Activated naive CD8-positive, alpha-beta T cell treated with anti-CD3 and anti-CD28 coated beads, Interleukin-2, amount 10 ng/mL, durations not matched to agents 7 days and 5 days (primary cell): ENCODE measurements around the gene ATP1A1. TPM values are rescaled to one million over a fixed set of nuclear protein-coding genes. Genes with fewer than 3 reads are reported as not detected.

ENCODE experiments used
- ATAC-seq: fragments of 150-1000 bp; cut with Tn5 transposase; one replicate; pipeline ENCODE4 v1.10.0; 2021; ENCODE audit warnings: low read depth, moderate library complexity
- POLR2A ChIA-PET: fragments of 350-600 bp; sonication (Branson Sonifier 250); formaldehyde crosslinking; loops from one replicate; lab custom pipeline; 2021; ENCODE audit warnings: antibody characterized with exemption; lab: Charles Lee
- DNase-seq: peaks from one replicate; pipeline ENCODE4 v3.0.0; 2021
- H3K27ac Mint-ChIP-seq: one replicate; pipeline ENCODE4 v1.8.0; 2022; ENCODE audit warnings: mild to moderate bottlenecking, mixed read lengths
- H3K27me3 Mint-ChIP-seq: one replicate; pipeline ENCODE4 v1.8.0; 2022; ENCODE audit warnings: mild to moderate bottlenecking, moderate library complexity, mixed read lengths
- H3K36me3 Mint-ChIP-seq: one replicate; pipeline ENCODE4 v1.8.0; 2021; ENCODE audit warnings: mild to moderate bottlenecking, mixed read lengths
- H3K4me1 Mint-ChIP-seq: one replicate; pipeline ENCODE4 v1.8.0; 2021; ENCODE audit warnings: mixed read lengths
- H3K4me3 Mint-ChIP-seq: one replicate; pipeline ENCODE4 v1.8.0; 2022; ENCODE audit warnings: mild to moderate bottlenecking, moderate library complexity, mixed read lengths
- H3K9me3 Mint-ChIP-seq: one replicate; pipeline ENCODE4 v1.8.0; 2021; ENCODE audit warnings: mixed read lengths
- total RNA-seq, 2 experiments: library from RNA; stranded (reverse); gene quantifications; one replicate each; pipeline ENCODE4 v1.2.3, GENCODE V29; 2021

ATP1A1 gene
- total RNA-seq, 2 experiments from 2014 or later: 193 to 195 TPM

- POLR2A ChIA-PET: interaction anchor here (0.5 to 2.9 kb wide), 2 partner anchors 17 to 82 kb away, joined by 4 to 12 read pairs; no protein-coding TSS in a partner anchor
- Mint-ChIP-seq H3K4me3 (no peak overlapping the region), H3K9me3 (no peaks in the 10 kb centered on the region), H3K4me1 (no peaks in the 10 kb centered on the region), H3K27me3 (peaks cover 33% of the 10 kb centered on the region), H3K36me3 (no peaks in the 10 kb centered on the region), H3K27ac (no peak overlapping the region)
- no peak for ATAC-seq
- no peak for DNase-seq
Measured at GRCh38 chr1:116434849-116435248, 61.8 kb downstream of the ATP1A1 start.

- Mint-ChIP-seq H3K36me3 (no peaks in the 10 kb centered on the region), H3K27ac (no peak overlapping the region), H3K9me3 (no peaks in the 10 kb centered on the region), H3K4me1 (no peaks in the 10 kb centered on the region), H3K27me3 (peaks cover 32% of the 10 kb centered on the region), H3K4me3 (no peak overlapping the region)
- no peak for DNase-seq
- peak; percentile 63 for ATAC-seq
- POLR2A ChIA-PET: interaction anchor here (0.7 to 2.9 kb wide), 2 partner anchors 18 to 33 kb away, joined by 4 to 12 read pairs; no protein-coding TSS in a partner anchor
Measured at GRCh38 chr1:116435806-116436610, 63.0 kb downstream of the ATP1A1 start.

GRCh38 chr1:116436611-116436970, 63.5 kb downstream of the ATP1A1 start:
- H3K4me3 Mint-ChIP-seq: no peak overlapping the region
- ATAC-seq (no peak), DNase-seq (no peak)
- no peak overlapping the region for H3K27ac Mint-ChIP-seq
- H3K27me3 Mint-ChIP-seq: peaks cover 32% of the 10 kb centered on the region
- H3K9me3 Mint-ChIP-seq: no peaks in the 10 kb centered on the region
- POLR2A ChIA-PET: interaction anchor here (0.7 to 2.9 kb wide), 2 partner anchors 19 to 34 kb away, joined by 4 to 12 read pairs; no protein-coding TSS in a partner anchor
- H3K4me1 Mint-ChIP-seq: no peaks in the 10 kb centered on the region
- H3K36me3 Mint-ChIP-seq: no peaks in the 10 kb centered on the region

- no peak overlapping the region for H3K27ac Mint-ChIP-seq
- ATAC-seq (no peak), DNase-seq (no peak)
- H3K4me3 Mint-ChIP-seq: no peak overlapping the region
- POLR2A ChIA-PET: no interaction called here
- H3K9me3 Mint-ChIP-seq: no peaks in the 10 kb centered on the region
- peaks cover 32% of the 10 kb centered on the region for H3K27me3 Mint-ChIP-seq
- H3K36me3 Mint-ChIP-seq: no peaks in the 10 kb centered on the region
- no peaks in the 10 kb centered on the region for H3K4me1 Mint-ChIP-seq
Measured at GRCh38 chr1:116439701-116440100, 66.7 kb downstream of the ATP1A1 start.

- no peak overlapping the region for H3K27ac Mint-ChIP-seq
- POLR2A ChIA-PET: no interaction called here
- no peaks in the 10 kb centered on the region for H3K4me1 Mint-ChIP-seq
- DNase-seq (no peak), ATAC-seq (no peak)
- H3K4me3 Mint-ChIP-seq: no peak overlapping the region
- peaks cover 35% of the 10 kb centered on the region for H3K27me3 Mint-ChIP-seq
- no peaks in the 10 kb centered on the region for H3K36me3 Mint-ChIP-seq
- no peaks in the 10 kb centered on the region for H3K9me3 Mint-ChIP-seq
Measured at GRCh38 chr1:116440731-116441130, 67.7 kb downstream of the ATP1A1 start.

- POLR2A ChIA-PET: no interaction called here
- ATAC-seq: no peak
- Mint-ChIP-seq H3K27ac (no peak overlapping the region), H3K4me1 (no peaks in the 10 kb centered on the region), H3K27me3 (peaks cover 7% of the 10 kb centered on the region), H3K9me3 (no peaks in the 10 kb centered on the region), H3K36me3 (no peaks in the 10 kb centered on the region), H3K4me3 (no peak overlapping the region)
- no peak for DNase-seq
Measured at GRCh38 chr1:116445534-116445933, 72.5 kb downstream of the ATP1A1 start.

- H3K27me3 Mint-ChIP-seq: peaks cover 6% of the 10 kb centered on the region
- H3K27ac Mint-ChIP-seq: no peak overlapping the region
- no peaks in the 10 kb centered on the region for H3K36me3 Mint-ChIP-seq
- H3K4me1 Mint-ChIP-seq: no peaks in the 10 kb centered on the region
- POLR2A ChIA-PET: no interaction called here
- no peak overlapping the region for H3K4me3 Mint-ChIP-seq
- no peaks in the 10 kb centered on the region for H3K9me3 Mint-ChIP-seq
- ATAC-seq (no peak), DNase-seq (no peak)
Measured at GRCh38 chr1:116446686-116447085, 73.6 kb downstream of the ATP1A1 start.

GRCh38 chr1:116448785-116449385, 75.8 kb downstream of the ATP1A1 start:
- no peaks in the 10 kb centered on the region for H3K36me3 Mint-ChIP-seq
- H3K27ac Mint-ChIP-seq: no peak overlapping the region
- POLR2A ChIA-PET: no interaction called here
- no peak overlapping the region for H3K4me3 Mint-ChIP-seq
- H3K27me3 Mint-ChIP-seq: peaks cover 3% of the 10 kb centered on the region
- H3K9me3 Mint-ChIP-seq: no peaks in the 10 kb centered on the region
- ATAC-seq (no peak), DNase-seq (no peak)
- no peaks in the 10 kb centered on the region for H3K4me1 Mint-ChIP-seq

GRCh38 chr1:116449578-116449977, 76.5 kb downstream of the ATP1A1 start:
- Mint-ChIP-seq H3K4me1 (no peaks in the 10 kb centered on the region), H3K36me3 (no peaks in the 10 kb centered on the region), H3K27me3 (peaks cover 3% of the 10 kb centered on the region), H3K4me3 (no peak overlapping the region), H3K27ac (no peak overlapping the region), H3K9me3 (no peaks in the 10 kb centered on the region)
- POLR2A ChIA-PET: no interaction called here
- ATAC-seq: no peak
- no peak for DNase-seq

- no peak overlapping the region for H3K4me3 Mint-ChIP-seq
- POLR2A ChIA-PET: no interaction called here
- no peaks in the 10 kb centered on the region for H3K36me3 Mint-ChIP-seq
- H3K4me1 Mint-ChIP-seq: no peaks in the 10 kb centered on the region
- no peaks in the 10 kb centered on the region for H3K9me3 Mint-ChIP-seq
- DNase-seq (no peak), ATAC-seq (no peak)
- no peak overlapping the region for H3K27ac Mint-ChIP-seq
- no peaks in the 10 kb centered on the region for H3K27me3 Mint-ChIP-seq
Measured at GRCh38 chr1:116451702-116452101, 78.7 kb downstream of the ATP1A1 start.

GRCh38 chr1:116453481-116453880, 80.4 kb downstream of the ATP1A1 start:
- no peak overlapping the region for H3K27ac Mint-ChIP-seq
- no peak overlapping the region for H3K4me3 Mint-ChIP-seq
- H3K27me3 Mint-ChIP-seq: no peaks in the 10 kb centered on the region
- DNase-seq (no peak), ATAC-seq (no peak)
- no peaks in the 10 kb centered on the region for H3K4me1 Mint-ChIP-seq
- POLR2A ChIA-PET: no interaction called here
- H3K9me3 Mint-ChIP-seq: no peaks in the 10 kb centered on the region
- no peaks in the 10 kb centered on the region for H3K36me3 Mint-ChIP-seq

- Mint-ChIP-seq H3K4me3 (no peak overlapping the region), H3K36me3 (no peaks in the 10 kb centered on the region), H3K27ac (no peak overlapping the region), H3K27me3 (no peaks in the 10 kb centered on the region), H3K9me3 (no peaks in the 10 kb centered on the region), H3K4me1 (no peaks in the 10 kb centered on the region)
- DNase-seq (no peak), ATAC-seq (no peak)
- POLR2A ChIA-PET: no interaction called here
Measured at GRCh38 chr1:116453906-116454305, 80.9 kb downstream of the ATP1A1 start.
